Duodenal mucosa (tissue), 2 donors: ENCODE results near the gene LHFPL6.

Experiments used
- H3K27ac ChIP-seq: one replicate; pipeline ENCODE4 v1.7.0; 2013; ENCODE audit warnings: low read depth, low read length
- H3K27me3 ChIP-seq, 2 donors: one replicate each; pipeline ENCODE4 v1.7.0; 2013; ENCODE audit warnings: low read length in 2 of 2, control low read depth in 1 of 2; ENCODE audit not compliant: insufficient read depth in 2 of 2, control insufficient read depth in 1 of 2
- H3K36me3 ChIP-seq, 2 donors: one replicate each; pipeline ENCODE4 v1.7.0; 2013; ENCODE audit warnings: low read length in 2 of 2, control low read depth in 1 of 2; ENCODE audit not compliant: insufficient read depth in 2 of 2, control insufficient read depth in 1 of 2
- H3K4me1 ChIP-seq, 2 donors: one replicate each; pipeline ENCODE4 v1.7.0; 2013; ENCODE audit warnings: low read length in 2 of 2, control low read depth in 1 of 2; ENCODE audit not compliant: insufficient read depth in 2 of 2, control insufficient read depth in 1 of 2
- H3K4me3 ChIP-seq, 2 donors: one replicate each; pipeline ENCODE4 v1.7.0; 2013; ENCODE audit warnings: low read length in 2 of 2, low read depth in 1 of 2
- H3K9ac ChIP-seq, 2 donors: one replicate each; pipeline ENCODE4 v1.7.0; 2013; ENCODE audit warnings: low read length in 2 of 2, low read depth in 1 of 2
- H3K9me3 ChIP-seq, 2 donors: one replicate each; pipeline ENCODE4 v1.7.0; 2013; ENCODE audit warnings: low read length in 2 of 2, control low read depth in 1 of 2; ENCODE audit not compliant: control insufficient read depth in 1 of 2

LHFPL6 gene

DNA sequence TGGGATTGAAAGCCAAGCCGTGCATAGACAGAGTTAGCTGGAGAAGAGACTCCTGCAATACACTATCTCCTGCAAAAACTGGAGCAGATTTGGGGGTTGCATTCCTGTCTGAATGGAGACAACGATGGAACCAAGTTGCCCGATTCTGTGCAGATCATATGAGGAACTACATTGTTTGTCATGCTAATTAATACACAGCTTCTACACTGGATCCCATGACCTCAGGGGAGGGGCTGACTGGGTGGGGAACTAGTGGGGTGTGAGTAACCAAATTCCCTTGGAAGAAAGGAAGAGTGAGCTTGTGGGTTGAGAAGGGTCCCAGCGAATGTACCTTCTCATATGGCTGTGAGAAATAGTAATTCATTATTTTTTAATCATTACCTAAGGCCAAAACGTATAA is 214.0 kb downstream of the LHFPL6 start:
- H3K4me1 ChIP-seq, result no peaks in the 10 kb centered on the region
- no peaks in the 10 kb centered on the region for H3K9me3 ChIP-seq
- no peaks in the 10 kb centered on the region for H3K27me3 ChIP-seq
- H3K4me3 ChIP-seq, result no peak overlapping the region
- H3K9ac ChIP-seq, result no peak overlapping the region
- no peaks in the 10 kb centered on the region for H3K36me3 ChIP-seq
- H3K27ac ChIP-seq, result no peak overlapping the region

DNA sequence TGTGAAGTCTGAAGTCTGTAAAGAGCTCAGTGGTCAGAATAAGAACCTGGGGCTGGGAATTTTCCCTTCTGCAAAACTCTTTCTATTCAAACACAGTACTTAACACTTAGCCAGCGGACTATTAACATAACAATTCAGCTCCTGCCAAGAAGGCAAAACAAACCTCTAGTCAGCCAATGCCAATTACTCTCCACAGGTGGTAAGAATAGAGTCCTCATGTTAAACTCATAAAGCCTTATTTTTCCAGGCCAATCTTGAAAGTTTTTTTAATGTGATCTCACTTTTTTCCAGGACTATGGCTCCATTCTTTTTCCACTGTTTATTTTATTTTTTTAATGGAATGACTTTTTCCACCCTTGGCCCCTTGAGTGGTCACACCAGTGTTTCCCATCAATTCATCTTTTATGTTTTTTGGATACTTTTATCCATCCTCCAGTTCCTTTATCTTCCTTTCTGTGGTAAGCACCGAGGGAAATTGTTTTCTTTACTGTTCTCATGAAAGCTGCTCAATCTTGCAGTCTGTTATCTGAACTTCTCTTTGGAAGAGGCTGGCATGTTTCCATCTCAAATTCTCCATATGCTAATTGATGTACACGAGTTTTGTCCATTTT is 217.3 kb downstream of the LHFPL6 start:
- H3K4me1 ChIP-seq, result no peaks in the 10 kb centered on the region
- H3K9me3 ChIP-seq, result no peaks in the 10 kb centered on the region
- H3K4me3 ChIP-seq, result no peak overlapping the region
- no peaks in the 10 kb centered on the region for H3K27me3 ChIP-seq
- H3K27ac ChIP-seq, result no peak overlapping the region
- no peaks in the 10 kb centered on the region for H3K36me3 ChIP-seq
- H3K9ac ChIP-seq, result no peak overlapping the region

DNA sequence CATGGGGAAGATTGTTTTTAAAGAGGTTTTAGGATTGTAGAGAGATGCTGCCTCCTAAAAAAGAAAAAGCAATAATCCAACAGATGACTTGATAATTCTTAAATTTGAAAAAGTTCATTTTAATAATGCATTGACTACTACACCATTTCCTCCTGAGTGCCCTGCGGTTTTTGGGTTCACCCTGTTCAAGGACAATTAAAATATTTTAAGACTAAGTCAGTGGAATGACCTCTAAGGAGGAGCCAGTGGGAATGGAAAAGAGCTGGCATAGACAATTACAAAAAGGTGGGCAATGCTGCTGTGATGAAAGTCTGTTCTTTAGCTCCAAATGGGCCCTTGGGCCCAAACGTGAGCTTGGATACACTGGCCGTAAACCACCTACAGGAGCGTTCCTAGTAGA is 217.8 kb downstream of the LHFPL6 start:
- no peaks in the 10 kb centered on the region for H3K4me1 ChIP-seq
- no peak overlapping the region for H3K27ac ChIP-seq

GRCh38 chr13:39381456-39381855 is 221.5 kb downstream of the LHFPL6 start:
- H3K4me1 ChIP-seq, result no peaks in the 10 kb centered on the region

More for the DNA sequence above, 217.8 kb downstream of the LHFPL6 start:
- Histone ChIP-seq H3K9me3 (no peaks in the 10 kb centered on the region), H3K27me3 (no peaks in the 10 kb centered on the region), H3K36me3 (no peaks in the 10 kb centered on the region), H3K9ac (no peak overlapping the region), H3K4me3 (no peak overlapping the region)

GRCh38 chr13:39379667-39380655 is 223.0 kb downstream of the LHFPL6 start:
- no peaks in the 10 kb centered on the region for H3K27me3 ChIP-seq
- H3K4me3 ChIP-seq, result no peak overlapping the region
- no peaks in the 10 kb centered on the region for H3K9me3 ChIP-seq
- H3K4me1 ChIP-seq, result no peaks in the 10 kb centered on the region
- H3K27ac ChIP-seq, result no peak overlapping the region
- no peaks in the 10 kb centered on the region for H3K36me3 ChIP-seq
- no peak overlapping the region for H3K9ac ChIP-seq

More at GRCh38 chr13:39381456-39381855, 221.5 kb downstream of the LHFPL6 start:
- no peaks in the 10 kb centered on the region for H3K9me3 ChIP-seq
- no peaks in the 10 kb centered on the region for H3K27me3 ChIP-seq
- no peak overlapping the region for H3K27ac ChIP-seq
- no peaks in the 10 kb centered on the region for H3K36me3 ChIP-seq
- no peak overlapping the region for H3K9ac ChIP-seq
- no peak overlapping the region for H3K4me3 ChIP-seq

- no peaks in the 10 kb centered on the region for H3K27me3 ChIP-seq
- H3K27ac ChIP-seq, result no peak overlapping the region
- H3K4me3 ChIP-seq, result no peak overlapping the region
- no peaks in the 10 kb centered on the region for H3K9me3 ChIP-seq
- no peak overlapping the region for H3K9ac ChIP-seq
- H3K4me1 ChIP-seq, result no peaks in the 10 kb centered on the region
- no peaks in the 10 kb centered on the region for H3K36me3 ChIP-seq
These were observed 223.9 kb downstream of the LHFPL6 start for GRCh38 chr13:39379118-39379517.

DNA sequence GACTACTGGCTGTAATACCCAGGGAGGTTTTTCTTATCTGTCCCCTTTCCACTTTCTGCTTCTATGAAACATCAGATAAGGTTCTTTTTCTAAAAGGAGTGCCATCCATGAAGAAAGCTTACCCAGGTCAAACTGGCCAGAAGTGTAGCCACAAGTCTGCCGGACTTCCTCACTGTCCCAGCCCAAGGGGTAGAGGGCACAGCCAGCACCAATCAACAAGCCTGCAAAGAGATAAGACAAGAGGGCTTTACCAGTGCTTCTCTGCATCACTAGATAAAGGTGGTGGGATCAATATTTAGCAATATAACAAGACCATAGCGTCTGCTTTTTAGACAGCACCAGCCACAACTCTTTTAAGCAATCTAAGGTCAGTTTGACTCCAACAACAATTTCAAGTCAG is 224.7 kb downstream of the LHFPL6 start:
- Histone ChIP-seq H3K36me3 (no peaks in the 10 kb centered on the region), H3K9me3 (no peaks in the 10 kb centered on the region), H3K27ac (no peak overlapping the region), H3K9ac (no peak overlapping the region), H3K4me1 (no peaks in the 10 kb centered on the region), H3K4me3 (no peak overlapping the region), H3K27me3 (no peaks in the 10 kb centered on the region)

- no peaks in the 10 kb centered on the region for H3K9me3 ChIP-seq
- no peaks in the 10 kb centered on the region for H3K4me1 ChIP-seq
These were observed 225.3 kb downstream of the LHFPL6 start for GRCh38 chr13:39377699-39378098.

DNA sequence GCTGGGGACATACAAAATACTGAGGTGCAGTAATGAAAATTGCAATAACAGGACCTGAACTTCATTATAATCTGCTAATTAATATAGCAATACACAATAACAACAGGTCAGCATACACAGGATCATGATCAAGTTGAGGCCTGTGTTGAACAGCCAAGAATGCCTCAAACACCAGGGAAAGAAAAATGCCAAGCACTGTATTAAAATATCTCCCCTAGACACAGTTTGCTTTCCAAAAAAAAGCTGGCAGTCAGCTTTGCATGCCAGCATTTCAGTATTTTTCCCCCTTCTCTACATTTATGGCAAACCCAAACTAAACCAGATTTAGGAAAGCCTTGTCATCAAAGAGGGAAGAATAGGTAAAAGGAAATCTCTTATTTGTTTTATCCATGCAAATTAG is 226.9 kb downstream of the LHFPL6 start:
- Histone ChIP-seq H3K9ac (no peak overlapping the region), H3K9me3 (no peaks in the 10 kb centered on the region), H3K36me3 (no peaks in the 10 kb centered on the region), H3K27me3 (no peaks in the 10 kb centered on the region), H3K4me3 (no peak overlapping the region), H3K4me1 (no peaks in the 10 kb centered on the region), H3K27ac (no peak overlapping the region)

More at GRCh38 chr13:39377699-39378098, 225.3 kb downstream of the LHFPL6 start:
- Histone ChIP-seq H3K27me3 (no peaks in the 10 kb centered on the region), H3K4me3 (no peak overlapping the region), H3K27ac (no peak overlapping the region), H3K9ac (no peak overlapping the region), H3K36me3 (no peaks in the 10 kb centered on the region)

DNA sequence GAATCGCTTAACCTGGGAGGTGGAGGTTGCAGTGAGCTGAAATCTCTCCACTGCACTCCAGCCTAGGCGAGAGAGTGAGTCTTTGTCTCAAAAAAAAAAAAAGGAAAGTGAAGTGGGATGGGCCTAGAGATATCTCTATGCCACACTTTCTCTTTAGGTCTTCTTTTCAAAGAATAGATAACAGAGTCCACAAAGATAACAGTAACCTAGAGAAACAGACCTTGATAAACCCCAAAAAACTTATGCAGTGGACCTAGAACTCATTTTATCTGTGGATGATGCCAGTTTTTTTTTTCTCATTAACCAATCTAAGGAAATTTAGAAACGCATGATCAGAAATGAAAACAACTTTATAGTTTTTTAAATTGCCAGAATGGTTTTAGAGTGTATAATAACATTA is 227.4 kb downstream of the LHFPL6 start:
- Histone ChIP-seq H3K9ac (no peak overlapping the region), H3K4me1 (no peaks in the 10 kb centered on the region), H3K4me3 (no peak overlapping the region), H3K27me3 (no peaks in the 10 kb centered on the region), H3K27ac (no peak overlapping the region), H3K36me3 (no peaks in the 10 kb centered on the region), H3K9me3 (no peaks in the 10 kb centered on the region)
